Activated CD8-positive, alpha-beta memory T cell treated with anti-CD3 and anti-CD28 coated beads, Interleukin-2, amount 50 U/mL, for 4 hours (primary cell): ENCODE data around the gene RPGR.

ENCODE experiments used
- DNase-seq: peaks from one replicate; pipeline ENCODE4 v3.0.0-alpha.2; 2020

Gene RPGR

GRCh38 chrX:38247051-38247450, 80.3 kb downstream of the RPGR start:
- DNase-seq = no peak

- no peak for DNase-seq
Measured at GRCh38 chrX:38240541-38240940, 86.8 kb downstream of the RPGR start.

- DNase-seq = no peak
Measured at GRCh38 chrX:38236901-38237615, 90.3 kb downstream of the RPGR start.

GRCh38 chrX:38233891-38234667, 93.2 kb downstream of the RPGR start:
- DNase-seq = no peak

GRCh38 chrX:38232079-38232686, 95.1 kb downstream of the RPGR start:
- DNase-seq = no peak

- no peak for DNase-seq
Measured at GRCh38 chrX:38225093-38225492, 102.2 kb downstream of the RPGR start.

- DNase-seq = no peak
Measured at GRCh38 chrX:38224160-38224559, 103.1 kb downstream of the RPGR start.

- DNase-seq = no peak
Measured at GRCh38 chrX:38221391-38221929, 105.8 kb downstream of the RPGR start.

- DNase-seq = no peak
Measured at GRCh38 chrX:38220415-38221390, 106.6 kb downstream of the RPGR start, which contains the start of gene SRPX. Gene SRPX, minus strand, starts transcription at chrX:38220871. Its CDS starts 79 bp downstream, at chrX:38220792.

GRCh38 chrX:38220024-38220414, 107.3 kb downstream of the RPGR start:
- DNase-seq = no peak
